Measurements from ENCODE around the gene ZNF726. TPM values are rescaled to one million over a fixed set of nuclear protein-coding genes. Genes with fewer than 3 reads are reported as not detected.
"Not testable (repeated sequence)": the region's sequence is repeated elsewhere in the genome, so short reads cannot be mapped to it uniquely, and the experiment has no call there.

Gene ZNF726
- total RNA-seq, 1 experiment from 2014 or later, result 7.5 TPM

DNA sequence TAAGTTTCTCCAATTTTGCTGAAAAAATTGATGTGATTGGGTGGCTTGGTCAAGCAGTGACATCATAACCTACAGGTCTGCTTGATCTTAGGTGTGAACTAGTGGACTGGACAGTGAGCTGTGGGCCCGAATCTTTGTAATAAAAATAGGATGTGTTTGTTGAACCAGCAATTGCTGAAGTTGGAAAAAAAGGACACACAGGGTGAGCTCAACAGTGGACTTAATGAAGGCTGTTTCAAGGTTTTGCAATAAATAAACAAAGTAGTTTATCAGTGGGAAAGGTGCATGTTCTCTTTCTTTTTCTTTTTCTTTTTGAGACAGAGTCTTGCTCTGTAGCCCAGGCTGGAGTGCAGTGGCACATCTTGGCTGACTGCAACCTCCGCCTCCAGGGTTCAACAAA, 30.3 kb upstream of the ZNF726 start:
- Histone ChIP-seq H3K27ac (no peak overlapping the region), H3F3A (ENCODE audit: insufficient read depth, low read depth) (no peaks in the 10 kb centered on the region), H3K36me3 (ENCODE audit: low read depth) (no peaks in the 10 kb centered on the region), H4K20me1 (ENCODE audit: insufficient read depth) (no peaks in the 10 kb centered on the region), H3K27me3 (ENCODE audit: insufficient read depth, low read depth) (peaks cover 8% of the 10 kb centered on the region), H3K4me1 (replicated peaks; ENCODE audit: insufficient read depth) (no peaks in the 10 kb centered on the region), H3K79me2 (ENCODE audit: low read depth) (no peaks in the 10 kb centered on the region), H3K9me2 (ENCODE audit: insufficient read depth) (no peaks in the 10 kb centered on the region), H3K4me2 (no peak overlapping the region), H3K9me3 (ENCODE audit: insufficient read depth, low read depth) (0 out of 2 replicates have a peak, but pooled peaks cover 5% of the 10 kb centered on the region), H3K4me3 (no peak overlapping the region), H2AFZ (no peak overlapping the region)
- POLR2A ChIA-PET (ENCODE audit: unreplicated experiment), result no interaction called here
- TF ChIP-seq EZH2 (IDR thresholded peaks at IDR 0.05; ENCODE audit: low read depth), result no peak
- TF ChIP-seq, protein P1, sequence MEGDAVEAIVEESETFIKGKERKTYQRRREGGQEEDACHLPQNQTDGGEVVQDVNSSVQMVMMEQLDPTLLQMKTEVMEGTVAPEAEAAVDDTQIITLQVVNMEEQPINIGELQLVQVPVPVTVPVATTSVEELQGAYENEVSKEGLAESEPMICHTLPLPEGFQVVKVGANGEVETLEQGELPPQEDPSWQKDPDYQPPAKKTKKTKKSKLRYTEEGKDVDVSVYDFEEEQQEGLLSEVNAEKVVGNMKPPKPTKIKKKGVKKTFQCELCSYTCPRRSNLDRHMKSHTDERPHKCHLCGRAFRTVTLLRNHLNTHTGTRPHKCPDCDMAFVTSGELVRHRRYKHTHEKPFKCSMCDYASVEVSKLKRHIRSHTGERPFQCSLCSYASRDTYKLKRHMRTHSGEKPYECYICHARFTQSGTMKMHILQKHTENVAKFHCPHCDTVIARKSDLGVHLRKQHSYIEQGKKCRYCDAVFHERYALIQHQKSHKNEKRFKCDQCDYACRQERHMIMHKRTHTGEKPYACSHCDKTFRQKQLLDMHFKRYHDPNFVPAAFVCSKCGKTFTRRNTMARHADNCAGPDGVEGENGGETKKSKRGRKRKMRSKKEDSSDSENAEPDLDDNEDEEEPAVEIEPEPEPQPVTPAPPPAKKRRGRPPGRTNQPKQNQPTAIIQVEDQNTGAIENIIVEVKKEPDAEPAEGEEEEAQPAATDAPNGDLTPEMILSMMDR (conservative IDR thresholded peaks at IDR 0.05), result no peak
- no peak for DNase-seq
- no TSS peak for BruUV-seq (replicated peaks)
- CTCF ChIA-PET, result no interaction called here
- intact Hi-C loops (cut with micrococcal nuclease; ENCODE audit: unreplicated experiment), result no loop called here

DNA sequence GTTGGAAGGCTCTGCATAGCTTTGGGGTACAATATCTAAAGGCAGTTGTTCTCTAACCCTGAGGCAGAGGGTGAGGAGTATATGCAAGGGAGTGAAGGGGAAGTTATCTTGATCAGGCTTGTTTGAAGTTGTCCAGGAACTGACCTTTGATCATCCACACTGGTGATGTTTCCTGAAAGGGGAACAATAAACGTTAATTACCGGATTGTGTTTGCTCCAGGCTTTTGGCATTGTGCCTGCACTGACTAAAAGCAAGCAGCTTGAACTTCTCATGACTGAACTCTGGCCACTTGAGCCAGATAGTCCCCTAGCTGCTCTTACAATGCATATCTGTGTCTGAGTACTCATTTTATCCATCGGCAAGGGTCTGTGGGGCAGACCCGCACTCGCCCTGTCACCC, 27.0 kb upstream of the ZNF726 start:
- H3K4me1 ChIP-seq (replicated peaks; ENCODE audit: insufficient read depth), result no peaks in the 10 kb centered on the region
- H3K4me2 ChIP-seq, result no peak overlapping the region
- no peaks in the 10 kb centered on the region for H3K36me3 ChIP-seq (ENCODE audit: low read depth)
- DNase-seq, result peak in 1 of 2 experiments; percentile 64
- no peaks in the 10 kb centered on the region for H3K27me3 ChIP-seq (ENCODE audit: insufficient read depth, low read depth)
- POLR2A ChIA-PET (ENCODE audit: unreplicated experiment), result interaction anchor here (0.6 kb wide), 1 partner anchor 27 kb away, joined by 3 read pairs; the partner anchor contains the start of gene ZNF726
- no TSS peak for BruUV-seq (replicated peaks)
- no peaks in the 10 kb centered on the region for H3F3A ChIP-seq (ENCODE audit: insufficient read depth, low read depth)
- CTCF ChIA-PET, result no interaction called here
- no peak for TF ChIP-seq EZH2 (IDR thresholded peaks at IDR 0.05; ENCODE audit: low read depth)
- TF ChIP-seq, protein P1 (conservative IDR thresholded peaks at IDR 0.05), result no peak
- H2AFZ ChIP-seq, result no peak overlapping the region
- intact Hi-C loops (cut with micrococcal nuclease; ENCODE audit: unreplicated experiment), result no loop called here
- H3K79me2 ChIP-seq (ENCODE audit: low read depth), result no peaks in the 10 kb centered on the region
- H3K9me2 ChIP-seq (ENCODE audit: insufficient read depth), result no peaks in the 10 kb centered on the region
- no peak overlapping the region for H3K4me3 ChIP-seq
- no peak overlapping the region for H3K27ac ChIP-seq
- peaks cover 5% of the 10 kb centered on the region; the same call in 1 of the 2 replicates for H3K9me3 ChIP-seq (ENCODE audit: insufficient read depth, low read depth)
- H4K20me1 ChIP-seq (ENCODE audit: insufficient read depth), result no peaks in the 10 kb centered on the region

DNA sequence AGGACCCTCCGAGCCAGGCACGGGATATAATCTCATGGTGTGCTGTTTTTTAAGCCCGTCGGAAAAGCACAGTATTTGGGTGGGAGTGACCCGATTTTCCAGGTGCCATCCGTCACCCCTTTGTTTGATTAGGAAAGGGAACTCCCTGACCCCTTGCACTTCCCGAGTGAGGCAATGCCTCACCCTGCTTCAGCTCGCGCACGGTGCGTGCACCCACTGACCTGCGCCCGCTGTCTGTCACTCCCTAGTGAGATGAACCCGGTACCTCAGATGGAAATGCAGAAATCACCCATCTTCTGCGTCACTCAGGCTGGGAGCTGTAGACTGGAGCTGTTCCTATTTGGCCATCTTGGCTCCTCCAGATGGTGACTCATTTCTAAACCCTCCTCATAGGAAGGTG, 18.6 kb upstream of the ZNF726 start:
- BruUV-seq (replicated peaks); DNase-seq; H3K9me3 ChIP-seq (ENCODE audit: insufficient read depth, low read depth); H3K9me2 ChIP-seq (ENCODE audit: insufficient read depth); intact Hi-C loops (cut with micrococcal nuclease; ENCODE audit: unreplicated experiment); H2AFZ ChIP-seq; H3F3A ChIP-seq (ENCODE audit: insufficient read depth, low read depth); H3K4me1 ChIP-seq (replicated peaks; ENCODE audit: insufficient read depth); H3K27ac ChIP-seq; CTCF ChIA-PET; H3K4me3 ChIP-seq; H3K36me3 ChIP-seq (ENCODE audit: low read depth); H4K20me1 ChIP-seq (ENCODE audit: insufficient read depth); POLR2A ChIA-PET (ENCODE audit: unreplicated experiment); H3K4me2 ChIP-seq; H3K79me2 ChIP-seq (ENCODE audit: low read depth); H3K27me3 ChIP-seq (ENCODE audit: insufficient read depth, low read depth): not testable (repeated sequence)

DNA sequence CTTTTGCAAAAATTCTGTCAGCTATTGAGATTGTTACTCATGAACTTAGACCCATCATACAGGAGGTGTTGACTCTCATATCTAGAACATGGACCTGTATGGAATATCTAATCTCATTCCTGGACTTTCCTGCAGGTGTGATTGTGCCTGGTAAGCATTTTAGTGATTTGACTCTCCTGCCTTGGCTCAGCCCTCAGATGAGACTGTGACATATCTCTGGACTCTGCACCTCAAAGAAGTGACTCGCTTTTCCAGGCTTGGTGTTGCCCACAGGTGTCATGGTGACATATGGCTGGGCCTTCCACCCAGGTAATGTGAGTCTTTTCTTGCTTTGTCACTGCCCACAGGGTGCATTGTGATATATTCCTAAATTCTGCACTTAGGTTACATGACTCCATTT, 17.8 kb upstream of the ZNF726 start:
- intact Hi-C loops (cut with micrococcal nuclease; ENCODE audit: unreplicated experiment), result no loop called here
- H3F3A ChIP-seq (ENCODE audit: insufficient read depth, low read depth), result no peaks in the 10 kb centered on the region
- H3K27me3 ChIP-seq (ENCODE audit: insufficient read depth, low read depth), result no peaks in the 10 kb centered on the region
- no peak overlapping the region for H3K4me3 ChIP-seq
- no peak overlapping the region for H2AFZ ChIP-seq
- peaks cover 3% of the 10 kb centered on the region; the same call in 1 of the 2 replicates for H3K9me3 ChIP-seq (ENCODE audit: insufficient read depth, low read depth)
- DNase-seq, result no peak
- H3K27ac ChIP-seq, result no peak overlapping the region
- no peaks in the 10 kb centered on the region for H4K20me1 ChIP-seq (ENCODE audit: insufficient read depth)
- TF ChIP-seq EZH2 (IDR thresholded peaks at IDR 0.05; ENCODE audit: low read depth), result no peak
- TF ChIP-seq, protein P1 (conservative IDR thresholded peaks at IDR 0.05), result no peak
- ChIA-PET POLR2A (ENCODE audit: unreplicated experiment) (no interaction called here), CTCF (no interaction called here)
- H3K36me3 ChIP-seq (ENCODE audit: low read depth), result no peaks in the 10 kb centered on the region
- no peak overlapping the region for H3K4me2 ChIP-seq
- no peaks in the 10 kb centered on the region for H3K79me2 ChIP-seq (ENCODE audit: low read depth)
- BruUV-seq (replicated peaks), result no TSS peak
- no peaks in the 10 kb centered on the region for H3K9me2 ChIP-seq (ENCODE audit: insufficient read depth)
- H3K4me1 ChIP-seq (replicated peaks; ENCODE audit: insufficient read depth), result no peaks in the 10 kb centered on the region

All from PC-9 (cell line).